Activated effector memory CD4-positive, alpha-beta T cell treated with Interleukin-2 at 50 U/mL for 16 hours (primary cell): ENCODE measurements around the gene CAPRIN1.
"Not testable (repeated sequence)": the region's sequence is repeated elsewhere in the genome, so short reads cannot be mapped to it uniquely, and the experiment has no call there.

ENCODE experiments used
- DNase-seq: peaks from one replicate; pipeline ENCODE4 v3.0.0-alpha.2; 2020

The CAPRIN1 gene

GRCh38 chr11:34094900-34095299 is 43.4 kb downstream of the CAPRIN1 start:
- not testable (repeated sequence) for DNase-seq

- DNase-seq = no peak
Observed at GRCh38 chr11:34098813-34099212, 47.3 kb downstream of the CAPRIN1 start.

GRCh38 chr11:34104680-34105078 is 53.1 kb downstream of the CAPRIN1 start:
- DNase-seq = no peak

GRCh38 chr11:34105079-34105956 is 53.8 kb downstream of the CAPRIN1 start, which contains the start of gene NAT10:
Gene NAT10 (plus strand): TSS chr11:34105629. CDS start chr11:34108226, 2,597 bp downstream.
- peak; percentile 96 for DNase-seq

- no peak for DNase-seq
Observed at GRCh38 chr11:34105957-34106504, 54.5 kb downstream of the CAPRIN1 start.

GRCh38 chr11:34111722-34112270 is 60.3 kb downstream of the CAPRIN1 start:
- no peak for DNase-seq

GRCh38 chr11:34114014-34114413 is 62.5 kb downstream of the CAPRIN1 start:
- DNase-seq = no peak

- no peak for DNase-seq
Observed at GRCh38 chr11:34114471-34114870, 62.9 kb downstream of the CAPRIN1 start.

GRCh38 chr11:34120651-34121050 is 69.1 kb downstream of the CAPRIN1 start:
- no peak for DNase-seq

- DNase-seq = no peak
Observed at GRCh38 chr11:34124885-34125668, 73.5 kb downstream of the CAPRIN1 start.

GRCh38 chr11:34126959-34127848 is 75.7 kb downstream of the CAPRIN1 start:
- DNase-seq = no peak

- no peak for DNase-seq
Observed at GRCh38 chr11:34128824-34129223, 77.3 kb downstream of the CAPRIN1 start.

- no peak for DNase-seq
Observed at GRCh38 chr11:34132261-34132965, 80.9 kb downstream of the CAPRIN1 start.

- DNase-seq = no peak
Observed at GRCh38 chr11:34134765-34135164, 83.2 kb downstream of the CAPRIN1 start.

GRCh38 chr11:34135439-34135838 is 83.9 kb downstream of the CAPRIN1 start:
- DNase-seq = no peak

- no peak for DNase-seq
Observed at GRCh38 chr11:34136420-34136819, 84.9 kb downstream of the CAPRIN1 start.

GRCh38 chr11:34139346-34139745 is 87.8 kb downstream of the CAPRIN1 start:
- no peak for DNase-seq

GRCh38 chr11:34140149-34140548 is 88.6 kb downstream of the CAPRIN1 start:
- no peak for DNase-seq

- DNase-seq = no peak
Observed at GRCh38 chr11:34143048-34143447, 91.5 kb downstream of the CAPRIN1 start.

GRCh38 chr11:34145073-34145472 is 93.5 kb downstream of the CAPRIN1 start:
- DNase-seq = no peak

GRCh38 chr11:34145847-34146381 is 94.4 kb downstream of the CAPRIN1 start:
- no peak for DNase-seq
